ENCODE data around the gene DSCAM. TPM values are rescaled to one million over a fixed set of nuclear protein-coding genes. Genes with fewer than 3 reads are reported as not detected.

Gene DSCAM
- total RNA-seq, 1 donor from 2014 or later: not detected

DNA sequence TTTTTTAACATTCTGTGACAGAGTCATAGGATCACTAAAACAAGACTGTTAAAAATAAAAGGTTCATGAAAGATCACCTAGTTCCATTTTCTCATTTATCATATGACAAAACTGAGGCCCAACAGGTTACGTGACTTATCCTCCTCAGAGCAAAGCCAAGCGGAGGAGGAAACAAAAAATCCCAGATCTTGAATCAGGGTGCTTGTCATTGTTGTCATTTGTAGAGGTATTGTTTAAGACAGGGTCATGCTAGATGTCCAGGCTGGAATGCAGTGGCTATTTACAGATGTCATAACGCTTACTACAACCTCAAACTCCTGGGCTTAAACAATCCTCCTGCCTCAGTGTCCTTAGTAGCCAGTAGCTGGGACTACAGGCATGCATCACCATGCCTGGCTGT, 293.2 kb downstream of the DSCAM start:
- DNase-seq (ENCODE audit: low spot score): no peak

DNA sequence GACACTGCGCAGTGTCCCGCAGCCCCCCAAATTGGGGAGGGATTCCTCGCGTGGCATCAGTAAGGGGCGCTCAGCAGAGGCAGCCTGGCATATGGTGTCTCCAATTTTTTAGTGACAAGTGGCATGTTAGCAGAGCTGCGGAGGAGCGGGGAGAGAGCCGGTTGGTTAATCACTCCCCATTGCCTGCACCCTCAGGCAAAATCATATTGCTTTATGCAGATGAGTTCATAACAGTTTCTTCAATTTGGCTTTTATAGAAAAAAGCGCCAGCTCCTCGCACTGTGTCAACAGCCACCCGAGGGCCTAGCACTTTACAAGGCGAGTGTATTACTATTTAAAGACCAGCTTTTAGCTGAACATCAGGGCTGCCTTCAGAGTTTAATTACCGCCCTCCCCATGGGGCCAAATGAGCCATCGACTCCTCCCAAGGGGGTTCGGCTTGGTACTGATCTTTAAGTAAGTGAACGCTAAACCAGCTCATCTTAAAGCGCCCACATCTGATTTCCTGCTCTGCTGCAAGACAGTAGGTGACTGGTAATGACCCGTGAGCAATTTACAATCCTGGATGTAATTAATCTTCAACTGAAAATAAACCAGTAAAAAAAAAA, 298.9 kb downstream of the DSCAM start:
- no peak for DNase-seq (ENCODE audit: low spot score)

DNA sequence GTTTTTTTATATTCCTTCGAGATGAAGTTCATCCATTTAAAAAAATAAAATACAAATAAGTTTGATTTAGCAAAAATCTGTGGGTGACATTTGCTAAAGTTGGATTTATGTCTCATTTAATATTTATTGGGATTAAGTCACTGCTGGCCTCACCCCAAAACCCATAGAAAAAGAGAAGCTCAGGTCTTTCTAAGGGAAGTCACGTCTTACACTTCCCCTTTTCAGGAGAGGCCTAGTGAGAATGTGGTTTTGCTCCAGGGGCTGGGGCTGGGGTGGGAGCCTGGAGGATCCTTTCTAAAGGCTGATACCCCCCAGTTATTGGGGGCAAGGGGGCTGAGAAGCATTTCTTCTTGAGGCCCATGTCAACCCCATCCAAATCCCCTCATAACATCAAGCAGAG, 300.3 kb downstream of the DSCAM start:
- no peak for DNase-seq (ENCODE audit: low spot score)

DNA sequence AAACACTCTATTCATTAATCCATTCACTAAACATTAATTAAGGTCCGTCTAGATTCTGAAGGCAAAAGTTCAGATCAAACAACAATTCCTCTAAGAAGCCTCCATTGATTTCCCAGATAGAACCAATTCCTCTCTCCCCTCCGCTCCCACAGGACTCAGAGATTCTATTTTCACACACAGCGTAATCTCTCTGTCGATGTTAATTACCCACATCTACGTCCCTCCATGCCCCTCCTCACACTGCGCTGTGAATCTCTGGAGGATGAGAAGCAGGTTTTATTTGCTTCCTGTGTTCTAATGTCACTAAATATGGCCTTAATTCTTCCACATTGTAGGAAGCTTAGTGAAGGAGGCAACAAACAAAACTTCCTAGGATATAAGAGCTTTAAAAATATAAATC, 306.7 kb downstream of the DSCAM start:
- no peak for DNase-seq (ENCODE audit: low spot score)

DNA sequence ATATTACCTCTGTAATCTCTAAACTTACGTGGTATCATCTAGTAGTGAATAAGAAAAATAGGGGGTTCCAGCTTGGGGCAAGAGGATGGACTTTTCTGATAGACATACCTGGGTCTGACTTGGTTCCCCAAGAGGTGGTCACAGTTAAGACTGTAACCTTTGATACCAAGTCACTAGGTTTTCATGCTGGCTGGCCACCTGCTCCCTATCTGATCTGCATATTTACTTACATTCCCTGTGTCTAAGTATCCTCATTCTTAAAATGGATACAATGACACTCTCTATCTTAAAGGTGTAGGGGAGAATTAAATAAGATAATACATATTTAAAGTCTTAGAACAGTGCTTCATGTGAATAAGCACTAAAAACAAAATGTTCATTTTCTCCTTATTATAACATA, 312.1 kb downstream of the DSCAM start:
- no peak for DNase-seq (ENCODE audit: low spot score)

DNA sequence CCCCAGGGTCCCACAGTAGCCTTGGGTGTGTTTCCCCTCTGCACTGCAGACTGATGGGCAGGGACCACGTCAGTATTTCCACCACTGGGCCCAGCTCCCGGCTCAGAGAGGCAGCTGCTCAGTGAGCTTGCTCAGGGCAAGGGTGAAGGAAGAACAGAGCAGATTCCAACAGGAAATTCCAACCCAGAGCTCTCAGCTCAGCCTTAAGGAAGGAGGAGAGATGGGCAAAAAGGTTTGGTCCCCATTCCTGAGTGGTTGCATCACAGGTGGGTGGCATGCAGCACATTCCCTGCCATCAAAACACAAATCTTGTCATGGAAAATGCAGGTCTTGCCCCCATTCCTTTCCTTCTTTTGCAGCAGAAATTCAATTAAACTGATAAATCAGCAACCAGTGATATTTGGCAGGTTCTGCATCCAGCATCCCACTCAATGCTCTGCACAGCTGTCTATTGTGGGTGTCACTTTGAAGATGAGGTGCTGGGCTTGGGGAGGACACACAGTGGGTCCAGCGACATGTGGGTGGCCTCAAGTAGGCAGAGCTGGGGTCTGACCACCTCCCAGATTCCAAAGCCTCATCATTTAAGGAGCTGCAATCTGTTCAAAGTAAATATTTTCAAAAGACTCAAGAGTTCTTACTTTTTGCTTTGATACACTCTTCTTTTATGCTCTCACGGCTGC, 315.4 kb downstream of the DSCAM start:
- DNase-seq (ENCODE audit: low spot score): no peak

DNA sequence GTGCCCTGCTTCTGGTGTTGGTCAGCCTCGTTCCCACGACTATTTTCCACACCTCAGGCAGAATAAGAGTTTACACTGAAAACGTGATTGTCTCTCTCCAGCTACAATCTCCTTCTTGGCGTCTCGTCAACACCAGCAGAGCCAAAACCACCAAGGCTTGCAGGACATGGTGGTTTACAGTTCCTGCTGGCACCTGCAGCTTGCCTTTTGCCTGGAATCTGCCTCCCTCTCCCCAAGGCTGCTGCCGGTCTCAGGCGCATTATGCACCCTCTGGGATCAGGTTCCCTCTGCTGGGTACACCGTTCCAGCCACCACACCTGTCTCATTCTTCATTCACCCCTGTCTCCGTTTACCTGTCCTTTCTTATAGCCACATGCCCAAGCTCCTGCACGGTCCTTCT, 315.9 kb downstream of the DSCAM start:
- no peak for DNase-seq (ENCODE audit: low spot score)

DNA sequence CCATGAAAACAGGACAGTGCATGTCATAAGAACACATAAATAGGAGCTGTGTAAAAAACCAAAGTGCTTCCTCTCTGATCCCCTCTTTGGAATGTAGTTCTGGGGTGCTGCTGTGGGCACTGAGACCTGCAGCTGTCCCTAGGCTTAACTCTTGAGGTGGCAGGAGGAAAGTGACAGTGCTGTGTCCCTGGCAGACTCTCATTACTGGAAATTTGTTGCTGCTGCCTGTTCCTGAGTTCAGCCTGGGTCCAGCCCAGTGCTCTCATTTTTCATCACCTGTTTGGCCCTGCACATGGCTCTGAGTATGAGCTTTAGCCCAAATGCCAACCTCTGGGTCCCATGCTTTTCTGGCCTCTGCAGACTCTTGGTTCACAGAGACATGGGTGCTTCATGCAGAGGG, 329.3 kb downstream of the DSCAM start:
- DNase-seq (ENCODE audit: low spot score): no peak

DNA sequence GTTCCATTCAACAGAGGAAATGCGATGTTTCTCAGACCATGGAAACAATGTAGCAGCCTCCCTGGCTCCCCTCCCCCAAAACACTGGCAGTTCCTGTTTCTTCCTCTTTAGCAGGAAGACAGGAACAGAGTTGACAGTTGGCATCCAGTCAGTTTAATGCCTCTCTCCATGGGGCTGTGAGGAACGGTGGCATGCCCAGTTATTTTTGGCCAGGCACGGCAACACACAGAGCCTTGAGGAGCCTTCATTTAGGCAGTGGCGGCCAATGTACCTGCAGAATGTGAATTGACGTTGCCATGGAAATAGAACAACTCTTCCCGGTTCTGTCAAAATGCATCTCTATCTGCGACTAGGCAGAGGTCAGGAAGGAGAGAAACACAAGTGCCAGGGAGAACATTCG, 330.6 kb downstream of the DSCAM start:
- DNase-seq (ENCODE audit: low spot score): no peak

DNA sequence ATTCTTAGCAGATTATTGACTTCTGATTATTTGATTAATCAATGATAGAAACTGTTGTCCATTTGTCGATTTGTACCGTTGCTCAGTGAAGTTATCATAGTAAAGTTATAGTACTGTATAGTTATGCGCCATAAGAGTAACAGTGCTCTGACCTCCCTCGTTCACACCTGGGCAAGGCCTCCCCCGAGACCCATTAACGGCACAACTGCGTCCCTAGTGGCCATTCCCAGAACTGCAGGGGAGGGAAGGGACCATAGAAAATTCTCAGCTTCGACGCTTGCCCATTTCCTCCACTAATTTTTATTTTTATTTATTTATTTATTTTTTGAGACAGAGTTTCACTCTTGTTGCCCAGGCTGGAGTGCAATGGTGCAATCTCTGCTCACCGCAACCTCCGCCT, 334.4 kb downstream of the DSCAM start:
- no peak for DNase-seq (ENCODE audit: low spot score)

DNA sequence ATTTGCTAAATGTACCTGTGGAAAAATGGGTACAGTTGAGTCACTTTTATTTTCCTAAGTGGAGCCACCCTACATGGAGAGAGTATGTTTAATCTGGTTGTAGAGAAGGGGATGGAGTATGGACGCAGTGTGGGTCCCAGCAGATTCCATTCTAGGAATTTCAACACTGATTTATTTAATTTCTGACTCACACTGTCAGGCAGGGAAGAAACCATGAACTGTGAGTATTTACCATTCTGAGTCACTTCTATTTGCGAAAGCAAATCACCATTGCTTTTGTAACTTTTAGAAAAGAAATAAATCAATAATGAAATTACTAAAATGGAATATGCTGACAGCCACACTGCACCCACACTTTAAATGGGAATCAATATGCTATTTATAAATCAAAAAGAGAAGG, 339.0 kb downstream of the DSCAM start:
- no peak for DNase-seq (ENCODE audit: low spot score)

DNA sequence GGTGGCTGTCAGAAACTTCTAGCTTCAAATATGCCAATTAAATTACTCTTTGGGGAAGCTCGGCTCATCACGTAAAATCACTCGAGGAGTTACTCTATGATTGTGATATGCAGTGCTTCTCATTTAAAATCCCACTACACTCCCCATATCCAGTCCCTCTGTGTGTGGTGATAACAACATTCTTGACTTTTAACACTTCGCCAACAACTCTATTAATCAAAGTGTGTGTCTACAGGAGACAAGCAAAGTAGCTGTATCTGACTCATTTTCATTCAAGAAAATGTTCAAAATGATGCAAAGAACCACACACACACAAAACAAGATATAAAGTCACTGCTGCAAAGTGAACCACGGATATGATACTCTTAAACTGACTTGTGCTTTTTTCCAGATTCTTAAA, 341.3 kb downstream of the DSCAM start:
- no peak for DNase-seq (ENCODE audit: low spot score)

DNA sequence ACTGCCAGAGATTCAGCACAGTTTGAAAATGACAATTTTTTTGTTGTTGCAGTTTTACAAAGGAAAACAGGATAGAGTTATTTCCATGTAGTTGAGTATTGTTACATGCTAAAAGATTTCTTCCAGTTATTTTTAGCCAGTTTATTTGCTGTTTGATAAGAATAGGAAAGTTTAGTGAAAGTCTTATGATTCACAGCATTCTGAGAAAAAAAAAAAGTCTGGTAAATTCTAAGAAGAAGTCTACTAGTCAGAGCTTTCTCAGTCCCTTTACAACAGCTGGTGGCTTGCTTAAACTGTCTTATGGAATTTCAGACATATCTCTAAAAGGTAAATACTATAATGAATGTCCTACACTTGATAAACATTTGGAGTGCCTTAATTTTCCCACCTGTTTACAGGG, 341.7 kb downstream of the DSCAM start:
- no peak for DNase-seq (ENCODE audit: low spot score)

DNA sequence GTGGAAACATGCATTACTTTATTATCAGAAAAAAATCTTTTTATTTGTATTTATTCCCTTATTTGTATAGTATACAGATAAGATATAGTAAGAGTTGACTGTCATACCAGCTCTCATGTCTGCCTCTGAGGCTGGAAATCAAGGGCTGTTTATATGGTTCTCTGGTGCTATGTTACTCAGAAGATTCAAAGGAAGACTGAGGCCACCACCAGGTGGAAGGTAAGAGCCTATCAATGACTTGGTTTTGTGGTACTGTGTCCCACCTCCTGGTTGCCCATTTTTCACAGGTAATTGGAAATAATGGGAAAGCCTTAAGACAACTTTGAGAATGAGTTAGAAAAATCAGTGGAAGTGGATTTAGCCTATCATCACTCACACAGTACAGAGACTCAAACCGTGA, 342.1 kb downstream of the DSCAM start:
- DNase-seq (ENCODE audit: low spot score): no peak

DNA sequence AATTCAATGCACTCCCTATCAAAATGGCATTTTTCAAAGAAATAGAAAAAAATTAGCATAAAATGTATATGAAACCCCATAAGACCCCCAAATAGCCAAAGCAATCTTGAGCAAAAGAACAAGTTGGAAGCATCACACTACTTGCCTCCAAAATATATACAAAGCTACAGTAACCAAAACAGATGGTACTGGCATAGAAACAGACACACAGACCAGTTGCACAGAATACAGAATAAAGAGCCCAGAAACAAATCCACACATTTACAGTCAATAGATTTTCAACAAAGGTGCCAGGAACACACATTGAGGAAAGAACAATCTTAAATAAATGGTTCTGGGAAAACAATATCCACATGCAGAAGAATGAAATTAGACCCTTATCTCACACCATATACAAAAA, 350.8 kb downstream of the DSCAM start:
- DNase-seq (ENCODE audit: low spot score): no peak

DNA sequence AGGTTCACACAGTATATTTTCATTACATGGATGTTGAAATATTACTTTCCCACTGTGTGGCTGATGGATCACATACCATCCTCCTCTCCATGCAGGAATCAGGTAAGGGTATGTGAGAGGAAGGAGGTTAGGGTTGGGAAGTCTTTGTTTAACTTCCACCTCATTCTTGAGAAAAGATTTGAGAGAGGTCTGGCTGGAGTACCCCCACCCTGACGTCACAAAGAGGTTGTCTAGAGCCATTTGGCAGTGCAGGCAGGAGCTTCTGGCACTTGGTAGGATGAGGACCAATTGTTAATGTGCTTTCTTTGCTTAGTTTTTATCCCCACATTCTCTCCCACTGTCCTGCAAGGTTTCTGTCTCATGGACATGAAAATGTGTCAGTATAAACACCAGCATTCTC, 356.6 kb downstream of the DSCAM start:
- DNase-seq (ENCODE audit: low spot score): no peak

DNA sequence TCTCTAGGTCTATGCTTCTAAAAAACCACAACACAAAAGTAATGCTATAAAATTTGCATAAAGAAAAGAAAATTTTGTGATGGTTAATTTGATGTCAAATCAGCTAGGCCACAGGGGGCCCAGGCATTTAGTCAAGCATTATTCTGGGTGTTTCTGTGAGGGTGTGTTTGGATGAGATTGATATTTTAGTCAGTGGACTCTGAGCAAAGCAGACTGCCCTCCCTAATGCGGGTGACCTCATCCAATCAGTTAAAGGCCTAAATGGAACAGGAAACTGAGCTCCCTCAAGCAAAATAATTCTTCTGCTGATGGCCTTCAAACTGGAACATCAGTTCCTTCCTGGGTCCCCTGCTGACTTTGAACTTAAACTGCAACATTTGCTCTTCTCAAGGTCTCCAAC, 358.0 kb downstream of the DSCAM start:
- no peak for DNase-seq (ENCODE audit: low spot score)

DNA sequence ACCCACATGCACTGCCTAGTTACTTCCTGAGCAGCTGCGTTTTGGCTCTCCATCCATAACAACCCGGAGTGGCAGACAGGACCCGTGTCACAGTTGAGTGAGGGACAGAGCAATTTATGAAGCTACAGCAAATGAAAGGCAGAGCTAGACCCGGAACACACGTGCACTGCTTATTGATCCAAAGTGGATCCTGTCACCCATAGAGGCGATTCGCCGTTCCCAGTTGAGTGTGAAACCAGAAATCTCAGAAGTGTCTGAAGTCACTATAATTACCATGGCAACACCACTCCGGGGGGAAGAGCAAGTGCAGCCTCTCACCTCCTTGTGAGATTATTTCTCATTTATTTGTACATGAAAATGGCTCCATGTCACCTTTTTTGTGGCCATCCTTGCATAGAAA, 365.2 kb downstream of the DSCAM start:
- DNase-seq (ENCODE audit: low spot score): no peak

DNA sequence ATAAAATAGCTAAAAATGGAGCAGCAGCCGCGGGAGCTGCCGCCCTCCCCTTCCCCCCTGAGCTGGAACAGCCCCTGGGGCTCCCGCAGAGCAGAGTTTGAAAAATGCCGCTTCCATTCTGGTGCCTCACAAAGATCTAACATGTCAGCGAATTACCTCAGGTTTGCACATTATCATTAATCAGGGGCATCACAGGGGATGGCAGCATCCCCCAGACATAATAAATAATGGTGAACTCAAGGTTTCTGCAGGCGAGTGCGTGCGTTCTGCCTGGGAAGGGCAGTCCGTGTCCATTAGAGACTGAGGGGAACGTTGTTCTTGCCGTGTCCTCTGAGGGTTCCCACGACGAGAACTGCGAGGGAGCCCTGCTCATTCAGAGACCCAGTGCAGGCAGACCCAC, 372.4 kb downstream of the DSCAM start:
- no peak for DNase-seq (ENCODE audit: low spot score)

DNA sequence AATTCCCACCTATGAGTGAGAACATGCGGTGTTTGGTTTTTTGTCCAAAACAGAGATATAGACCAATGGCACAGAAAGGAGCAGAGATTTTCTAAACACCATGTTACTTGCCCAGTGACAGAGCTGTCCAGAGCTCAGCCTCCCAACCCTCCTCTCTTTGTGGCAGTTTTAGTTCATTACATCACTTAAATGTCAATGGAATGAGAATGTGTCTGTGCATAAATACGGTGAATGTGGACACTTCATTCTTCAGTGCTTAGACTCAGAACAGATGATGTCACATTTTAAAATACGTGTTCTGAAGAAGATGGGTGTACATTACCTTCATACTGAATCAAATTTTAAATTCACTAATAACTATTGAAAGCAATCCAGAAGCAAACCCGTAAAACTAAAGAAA, 374.9 kb downstream of the DSCAM start:
- no peak for DNase-seq (ENCODE audit: low spot score)

DNA sequence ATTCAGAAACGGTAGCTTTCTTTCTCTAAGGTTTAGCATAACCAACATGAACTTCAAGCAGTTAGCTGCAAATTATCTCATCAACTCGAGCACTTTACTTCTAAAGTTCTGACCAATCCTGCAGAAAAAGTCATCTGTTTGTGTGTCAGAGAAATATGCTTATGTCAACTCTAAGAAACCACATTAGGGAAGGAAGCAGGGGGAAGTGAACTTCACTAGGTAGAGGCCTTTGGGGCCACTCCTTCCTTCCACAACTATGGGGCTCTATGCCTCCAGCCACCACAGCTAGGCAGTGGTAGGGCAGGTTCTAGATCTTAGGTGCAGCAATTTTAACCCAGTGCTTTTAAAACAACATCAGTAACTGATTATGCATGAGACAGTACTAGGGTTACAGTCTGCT, 375.9 kb downstream of the DSCAM start:
- DNase-seq (ENCODE audit: low spot score): no peak

DNA sequence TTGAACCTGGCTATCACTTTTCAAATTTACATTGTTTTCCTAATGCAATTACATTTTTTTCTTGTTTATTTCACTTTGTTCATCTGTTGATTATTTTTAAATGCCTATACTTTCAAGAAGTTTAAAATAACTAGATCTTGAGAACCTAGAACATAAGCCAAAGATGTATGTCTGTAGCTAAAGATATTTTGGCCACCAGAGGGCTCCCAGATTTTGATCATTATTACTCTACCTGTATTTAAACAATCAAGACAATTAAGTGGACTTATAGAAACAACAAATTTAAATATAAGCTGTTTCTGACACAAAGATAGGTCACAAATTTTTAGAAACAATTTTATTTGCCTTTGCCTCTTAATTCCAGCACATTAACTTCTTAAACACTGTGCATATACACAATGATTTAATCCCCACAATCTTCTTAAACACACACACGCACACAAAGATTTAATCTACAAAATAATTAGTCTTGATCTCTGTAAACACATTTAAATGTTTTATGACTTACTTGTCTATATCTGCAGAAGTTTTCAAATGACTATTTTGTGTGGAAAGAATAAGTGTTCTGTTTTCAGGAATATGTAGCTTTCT, 380.0 kb downstream of the DSCAM start:
- DNase-seq (ENCODE audit: low spot score): no peak

DNA sequence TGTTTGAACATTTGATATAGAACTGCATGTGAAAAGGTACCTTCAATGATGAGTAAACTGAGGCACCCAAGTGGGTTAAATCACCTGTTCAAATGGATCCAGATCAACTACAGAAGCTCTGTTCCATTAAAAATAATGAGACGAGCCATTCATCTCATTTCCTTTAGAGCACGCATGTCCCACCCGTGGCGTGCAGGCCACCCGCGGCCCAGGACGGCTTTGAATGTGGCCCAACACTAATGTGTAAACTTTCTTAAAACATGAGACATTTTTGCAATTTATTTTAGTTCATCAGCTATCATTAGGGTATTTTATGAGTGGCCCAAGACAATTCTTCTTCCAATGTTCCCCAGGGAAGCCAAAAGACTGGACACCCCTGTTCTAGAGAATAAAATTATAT, 381.6 kb downstream of the DSCAM start:
- no peak for DNase-seq (ENCODE audit: low spot score)

DNA sequence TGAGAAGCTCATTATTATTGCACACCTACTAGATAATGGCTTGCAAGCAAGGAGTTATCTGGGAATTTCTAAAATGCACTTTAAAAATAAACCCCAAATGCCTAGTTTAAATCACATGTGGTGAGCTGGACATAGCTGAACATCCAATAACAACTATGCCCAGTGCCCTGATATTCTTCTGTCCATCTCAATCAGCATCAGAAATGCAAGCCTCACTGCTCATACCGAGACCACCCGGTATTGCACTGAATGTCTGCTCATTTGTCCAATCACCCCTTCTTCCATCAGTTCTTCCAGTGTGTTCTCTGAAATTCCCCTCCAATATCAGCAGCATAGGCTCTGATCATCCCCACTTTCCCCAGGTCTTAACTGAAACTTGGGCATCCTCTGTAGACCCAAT, 383.8 kb downstream of the DSCAM start:
- no peak for DNase-seq (ENCODE audit: low spot score)

Measured in ureter (tissue), 1 donor.